ENCODE data around the gene MT1X.
A peak's percentile ranks its signal among the peaks of the same experiment; 100 is the strongest.

The MT1X gene

DNA sequence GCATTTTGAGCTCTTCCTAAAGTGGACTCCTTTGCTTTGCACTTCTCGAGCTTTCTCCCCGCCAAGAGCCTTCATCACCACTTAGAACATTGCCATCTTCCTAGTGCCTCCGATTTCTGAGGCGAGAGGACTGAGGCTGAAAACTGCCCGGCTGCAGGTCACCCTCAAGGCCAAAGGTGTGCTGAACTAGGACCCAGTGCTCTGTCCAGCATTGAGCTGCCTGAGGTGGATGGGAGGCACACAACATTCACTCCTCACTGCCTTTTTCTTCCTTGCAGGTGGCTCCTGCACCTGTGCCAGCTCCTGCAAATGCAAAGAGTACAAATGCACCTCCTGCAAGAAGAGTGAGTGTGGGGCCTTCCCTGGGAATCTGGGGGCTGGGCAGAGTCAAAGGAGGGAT, 38.4 kb upstream of the MT1X start:
- Histone ChIP-seq H3K4ac (ENCODE audit: low read depth in 1 of 2, low read length in 2 of 2) (no peak overlapping the region), H3K14ac (ENCODE audit: low read length in 2 of 2) (no peak overlapping the region), H2BK5ac (ENCODE audit: low read depth, low read length, poor library complexity, severe bottlenecking) (no peak overlapping the region), H2BK15ac (ENCODE audit: low read depth, poor library complexity, severe bottlenecking) (no peak overlapping the region), H4K91ac (ENCODE audit: low read length) (no peak overlapping the region), H3K4me2 (ENCODE audit: low read length, poor library complexity, severe bottlenecking) (no peak overlapping the region), H3K36me3 (ENCODE audit: control insufficient read depth in 1 of 2, insufficient read depth in 2 of 2, low read depth in 1 of 2, low read length in 2 of 2) (no peaks in the 10 kb centered on the region), H3K18ac (ENCODE audit: low read depth in 1 of 2, low read length in 2 of 2) (no peak overlapping the region), H3K27ac (ENCODE audit: low read length, poor library complexity, severe bottlenecking) (no peak overlapping the region), H4K8ac (ENCODE audit: low read length) (no peak overlapping the region), H2BK120ac (ENCODE audit: low read depth, low read length) (no peak overlapping the region), H3K23ac (ENCODE audit: low read length in 2 of 2) (peak overlapping the region in 1 of 2 experiments; percentile 9), H3K4me1 (ENCODE audit: control insufficient read depth, insufficient read depth, low read depth, low read length) (peaks cover 11% of the 10 kb centered on the region), H2AFZ (ENCODE audit: low read depth, low read length) (no peak overlapping the region), H2AK5ac (ENCODE audit: low read length, severe bottlenecking) (no peak overlapping the region), H3K9ac (ENCODE audit: low read length) (peak overlapping the region; percentile 54), H3K79me1 (replicated peaks; ENCODE audit: low read length, poor library complexity, severe bottlenecking) (no peaks in the 10 kb centered on the region), H2BK12ac (ENCODE audit: low read length in 2 of 2) (no peak overlapping the region), H3K4me3 (ENCODE audit: insufficient read depth in 1 of 2, low read depth in 1 of 2, low read length in 2 of 2) (peak overlapping the region in 1 of 2 experiments; percentile 69), H3K9me3 (ENCODE audit: control insufficient read depth, low read length) (no peaks in the 10 kb centered on the region), H3K27me3 (ENCODE audit: control insufficient read depth in 1 of 2, insufficient read depth in 1 of 2, low read length in 2 of 2) (peaks cover 44 to 94% of the 10 kb centered on the region in 2 experiments)
- 38% methylated on average over 5 of the region's 5 CpGs for WGBS
- no peak for DNase-seq

DNA sequence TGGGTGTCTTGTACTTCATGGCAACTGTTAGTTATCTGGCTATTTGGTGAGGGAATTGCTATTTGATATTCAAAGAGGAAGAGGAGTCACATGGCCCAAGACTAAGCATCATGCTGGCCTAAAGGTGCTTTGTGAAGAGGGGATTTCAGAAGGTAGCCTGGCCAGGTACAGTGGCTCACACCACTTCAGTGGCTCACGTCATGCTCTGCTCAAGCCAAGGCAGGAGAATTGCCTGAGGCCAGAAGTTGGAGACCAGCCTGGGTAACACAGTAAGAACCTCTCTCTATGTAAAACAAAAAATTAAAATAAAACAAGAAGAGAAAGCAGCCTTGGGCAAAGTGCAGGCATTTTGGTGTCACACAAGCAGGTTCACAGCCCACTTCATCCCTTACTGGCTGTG, 37.0 kb upstream of the MT1X start:
- H3K27me3 ChIP-seq (ENCODE audit: control insufficient read depth in 1 of 2, insufficient read depth in 1 of 2, low read length in 2 of 2): peaks cover 56 to 88% of the 10 kb centered on the region in 2 experiments
- H3K14ac ChIP-seq (ENCODE audit: low read length in 2 of 2): no peak overlapping the region
- no peak overlapping the region for H3K18ac ChIP-seq (ENCODE audit: low read depth in 1 of 2, low read length in 2 of 2)
- no peak overlapping the region for H3K4me3 ChIP-seq (ENCODE audit: insufficient read depth in 1 of 2, low read depth in 1 of 2, low read length in 2 of 2)
- WGBS: 70% methylated on average over 1 of the region's 1 CpG
- no peaks in the 10 kb centered on the region for H3K9me3 ChIP-seq (ENCODE audit: control insufficient read depth, low read length)
- peaks cover 11% of the 10 kb centered on the region for H3K4me1 ChIP-seq (ENCODE audit: control insufficient read depth, insufficient read depth, low read depth, low read length)
- H2BK5ac ChIP-seq (ENCODE audit: low read depth, low read length, poor library complexity, severe bottlenecking): no peak overlapping the region
- no peak overlapping the region for H2BK15ac ChIP-seq (ENCODE audit: low read depth, poor library complexity, severe bottlenecking)
- DNase-seq: no peak
- no peak overlapping the region for H2AK5ac ChIP-seq (ENCODE audit: low read length, severe bottlenecking)
- H2BK120ac ChIP-seq (ENCODE audit: low read depth, low read length): no peak overlapping the region
- H3K9ac ChIP-seq (ENCODE audit: low read length): no peak overlapping the region
- H3K79me1 ChIP-seq (replicated peaks; ENCODE audit: low read length, poor library complexity, severe bottlenecking): no peaks in the 10 kb centered on the region
- no peak overlapping the region for H3K4ac ChIP-seq (ENCODE audit: low read depth in 1 of 2, low read length in 2 of 2)
- H3K23ac ChIP-seq (ENCODE audit: low read length in 2 of 2): no peak overlapping the region
- no peak overlapping the region for H3K27ac ChIP-seq (ENCODE audit: low read length, poor library complexity, severe bottlenecking)
- no peak overlapping the region for H4K91ac ChIP-seq (ENCODE audit: low read length)
- no peak overlapping the region for H3K4me2 ChIP-seq (ENCODE audit: low read length, poor library complexity, severe bottlenecking)
- no peak overlapping the region for H4K8ac ChIP-seq (ENCODE audit: low read length)
- no peak overlapping the region for H2BK12ac ChIP-seq (ENCODE audit: low read length in 2 of 2)
- no peak overlapping the region for H2AFZ ChIP-seq (ENCODE audit: low read depth, low read length)
- H3K36me3 ChIP-seq (ENCODE audit: control insufficient read depth in 1 of 2, insufficient read depth in 2 of 2, low read depth in 1 of 2, low read length in 2 of 2): no peaks in the 10 kb centered on the region

DNA sequence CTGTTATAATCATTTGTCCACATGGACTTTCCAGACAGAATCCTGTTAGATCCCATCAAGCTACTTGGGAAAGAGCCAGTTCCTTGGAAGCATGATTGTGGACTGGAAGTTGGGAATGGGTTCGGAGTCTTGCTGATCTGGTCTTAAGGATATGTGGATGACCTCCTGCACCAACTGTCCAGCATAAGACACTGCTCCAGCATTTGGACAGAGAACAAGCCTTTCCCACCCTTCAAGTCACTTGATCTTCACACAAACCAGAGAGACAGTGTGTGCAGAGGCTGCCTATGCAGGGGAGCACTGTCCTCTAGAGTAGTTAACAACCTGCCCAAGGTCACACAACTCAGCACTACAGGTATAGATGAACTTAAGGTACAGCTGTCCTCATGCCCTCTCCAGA, 36.4 kb upstream of the MT1X start:
- Histone ChIP-seq H3K4me2 (ENCODE audit: low read length, poor library complexity, severe bottlenecking) (no peak overlapping the region), H3K27ac (ENCODE audit: low read length, poor library complexity, severe bottlenecking) (no peak overlapping the region)
- WGBS: 0% methylated on average over 1 of the region's 1 CpG

DNA sequence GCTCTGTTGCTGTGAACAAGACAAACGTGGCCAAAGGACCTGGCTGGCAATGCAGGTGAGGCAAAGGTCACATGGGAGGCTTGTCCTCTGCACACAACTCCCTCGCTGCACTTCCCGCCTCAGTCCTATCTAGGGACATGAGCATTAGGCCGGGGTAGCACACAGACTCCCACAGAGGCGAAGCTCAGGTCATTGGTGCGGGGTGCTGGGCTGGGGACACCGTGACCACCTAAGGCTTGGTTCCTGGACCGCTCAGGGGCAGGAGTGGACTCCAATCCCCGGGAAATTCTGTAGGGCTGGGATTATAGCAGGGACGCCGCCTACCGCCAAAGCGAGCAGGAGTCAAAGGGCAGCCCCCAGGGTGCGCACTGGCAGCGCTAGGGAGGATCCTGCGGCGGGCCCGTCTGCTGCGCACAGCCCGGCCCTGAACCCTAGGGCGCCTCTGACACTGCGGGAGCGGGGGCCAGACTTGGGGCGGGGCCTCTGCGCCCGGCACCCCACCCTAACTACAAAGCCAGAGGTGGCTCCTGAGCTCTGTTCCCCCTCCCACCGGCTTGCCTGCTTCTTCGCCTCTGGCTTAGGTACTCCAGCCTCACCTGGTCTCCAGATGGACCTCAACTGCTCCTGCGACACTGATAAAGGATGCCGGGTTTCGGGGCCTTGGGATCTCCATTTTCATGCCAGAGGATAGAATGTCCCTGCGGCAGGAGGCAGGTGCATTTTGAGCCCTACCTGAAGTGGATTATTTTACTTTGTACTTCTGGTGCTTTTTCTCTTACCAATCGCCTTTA, 34.4 kb upstream of the MT1X start:
- H4K8ac ChIP-seq (ENCODE audit: low read length): no peak overlapping the region
- H3K18ac ChIP-seq (ENCODE audit: low read depth in 1 of 2, low read length in 2 of 2): no peak overlapping the region
- H3K4me3 ChIP-seq (ENCODE audit: insufficient read depth in 1 of 2, low read depth in 1 of 2, low read length in 2 of 2): no peak overlapping the region
- H3K4me2 ChIP-seq (ENCODE audit: low read length, poor library complexity, severe bottlenecking): no peak overlapping the region
- H2AFZ ChIP-seq (ENCODE audit: low read depth, low read length): no peak overlapping the region
- DNase-seq: no peak
- no peak overlapping the region for H3K14ac ChIP-seq (ENCODE audit: low read length in 2 of 2)
- H4K91ac ChIP-seq (ENCODE audit: low read length): no peak overlapping the region
- no peak overlapping the region for H2AK5ac ChIP-seq (ENCODE audit: low read length, severe bottlenecking)
- H2BK12ac ChIP-seq (ENCODE audit: low read length in 2 of 2): no peak overlapping the region
- no peak overlapping the region for H3K4ac ChIP-seq (ENCODE audit: low read depth in 1 of 2, low read length in 2 of 2)
- 17% methylated on average over 33 of the region's 33 CpGs for WGBS
- no peaks in the 10 kb centered on the region for H3K36me3 ChIP-seq (ENCODE audit: control insufficient read depth in 1 of 2, insufficient read depth in 2 of 2, low read depth in 1 of 2, low read length in 2 of 2)
- H2BK15ac ChIP-seq (ENCODE audit: low read depth, poor library complexity, severe bottlenecking): no peak overlapping the region
- no peaks in the 10 kb centered on the region for H3K9me3 ChIP-seq (ENCODE audit: control insufficient read depth, low read length)
- no peak overlapping the region for H3K9ac ChIP-seq (ENCODE audit: low read length)
- H3K23ac ChIP-seq (ENCODE audit: low read length in 2 of 2): no peak overlapping the region
- H2BK5ac ChIP-seq (ENCODE audit: low read depth, low read length, poor library complexity, severe bottlenecking): no peak overlapping the region
- H3K79me1 ChIP-seq (replicated peaks; ENCODE audit: low read length, poor library complexity, severe bottlenecking): no peaks in the 10 kb centered on the region
- no peak overlapping the region for H3K27ac ChIP-seq (ENCODE audit: low read length, poor library complexity, severe bottlenecking)
- no peak overlapping the region for H2BK120ac ChIP-seq (ENCODE audit: low read depth, low read length)
- H3K27me3 ChIP-seq (ENCODE audit: control insufficient read depth in 1 of 2, insufficient read depth in 1 of 2, low read length in 2 of 2): peaks cover 75 to 85% of the 10 kb centered on the region in 2 experiments
- H3K4me1 ChIP-seq (ENCODE audit: control insufficient read depth, insufficient read depth, low read depth, low read length): peaks cover 11% of the 10 kb centered on the region

More for the DNA sequence above, 36.4 kb upstream of the MT1X start:
- no peak overlapping the region for H3K9ac ChIP-seq (ENCODE audit: low read length)
- DNase-seq: no peak
- H3K36me3 ChIP-seq (ENCODE audit: control insufficient read depth in 1 of 2, insufficient read depth in 2 of 2, low read depth in 1 of 2, low read length in 2 of 2): no peaks in the 10 kb centered on the region
- no peak overlapping the region for H4K8ac ChIP-seq (ENCODE audit: low read length)
- H2BK120ac ChIP-seq (ENCODE audit: low read depth, low read length): no peak overlapping the region
- no peak overlapping the region for H2BK5ac ChIP-seq (ENCODE audit: low read depth, low read length, poor library complexity, severe bottlenecking)
- H3K4me1 ChIP-seq (ENCODE audit: control insufficient read depth, insufficient read depth, low read depth, low read length): peaks cover 11% of the 10 kb centered on the region
- H2BK15ac ChIP-seq (ENCODE audit: low read depth, poor library complexity, severe bottlenecking): no peak overlapping the region
- H2AK5ac ChIP-seq (ENCODE audit: low read length, severe bottlenecking): no peak overlapping the region
- H3K9me3 ChIP-seq (ENCODE audit: control insufficient read depth, low read length): no peaks in the 10 kb centered on the region
- H2BK12ac ChIP-seq (ENCODE audit: low read length in 2 of 2): no peak overlapping the region
- no peak overlapping the region for H3K23ac ChIP-seq (ENCODE audit: low read length in 2 of 2)
- no peak overlapping the region for H3K4me3 ChIP-seq (ENCODE audit: insufficient read depth in 1 of 2, low read depth in 1 of 2, low read length in 2 of 2)
- peaks cover 56 to 85% of the 10 kb centered on the region in 2 experiments for H3K27me3 ChIP-seq (ENCODE audit: control insufficient read depth in 1 of 2, insufficient read depth in 1 of 2, low read length in 2 of 2)
- H4K91ac ChIP-seq (ENCODE audit: low read length): no peak overlapping the region
- no peak overlapping the region for H3K18ac ChIP-seq (ENCODE audit: low read depth in 1 of 2, low read length in 2 of 2)
- H3K14ac ChIP-seq (ENCODE audit: low read length in 2 of 2): no peak overlapping the region
- H2AFZ ChIP-seq (ENCODE audit: low read depth, low read length): no peak overlapping the region
- H3K4ac ChIP-seq (ENCODE audit: low read depth in 1 of 2, low read length in 2 of 2): no peak overlapping the region
- no peaks in the 10 kb centered on the region for H3K79me1 ChIP-seq (replicated peaks; ENCODE audit: low read length, poor library complexity, severe bottlenecking)

All from mesenchymal stem cell (in vitro differentiated cells and primary cell).